ENCODE measurements around the gene LYPD3. TPM values are rescaled to one million over a fixed set of nuclear protein-coding genes. Genes with fewer than 3 reads are reported as not detected.

LYPD3 gene
- total RNA-seq, 1 experiment from 2014 or later = 3.1 TPM

DNA sequence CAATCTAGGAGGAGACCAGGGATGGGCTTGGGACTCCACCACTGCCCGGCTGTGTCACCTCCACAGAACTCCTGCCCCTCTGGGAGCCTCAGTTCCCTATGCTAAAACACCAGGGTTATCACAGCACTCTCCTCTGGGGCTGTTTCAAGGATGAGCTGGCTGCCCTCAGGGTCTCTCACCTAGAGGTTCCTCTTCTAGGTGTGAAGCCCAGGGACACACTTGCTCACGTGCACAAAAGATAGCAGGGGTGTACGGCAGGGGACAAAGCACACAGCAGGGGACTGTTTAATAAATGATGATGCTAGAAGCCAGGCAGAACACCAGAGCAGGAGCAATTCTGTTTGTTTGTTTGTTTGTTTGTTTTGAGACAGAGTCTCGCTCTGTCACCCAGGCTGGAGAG is 16.8 kb upstream of the LYPD3 start:
- no TSS peak for BruUV-seq (replicated peaks)
- no peak overlapping the region for H3K27ac Mint-ChIP-seq (ENCODE audit: low read depth, unreplicated experiment)
- H3K36me3 Mint-ChIP-seq (ENCODE audit: insufficient read depth, unreplicated experiment) = peaks cover 24% of the 10 kb centered on the region
- no peak for DNase-seq (ENCODE audit: unreplicated experiment)
- ChIA-PET CTCF (interaction anchor here (1.0 to 1.5 kb wide), 2 partner anchors 8 to 170 kb away, joined by 3 read pairs; no protein-coding TSS in a partner anchor), POLR2A (interaction anchor here (0.6 to 1.3 kb wide), 3 partner anchors 8 to 35 kb away, joined by 3 read pairs; no protein-coding TSS in a partner anchor)
- intact Hi-C loops (cut with micrococcal nuclease) = no loop called here
- no peaks in the 10 kb centered on the region for H3K9me3 Mint-ChIP-seq (ENCODE audit: unreplicated experiment)
- TF ChIP-seq, protein P1, sequence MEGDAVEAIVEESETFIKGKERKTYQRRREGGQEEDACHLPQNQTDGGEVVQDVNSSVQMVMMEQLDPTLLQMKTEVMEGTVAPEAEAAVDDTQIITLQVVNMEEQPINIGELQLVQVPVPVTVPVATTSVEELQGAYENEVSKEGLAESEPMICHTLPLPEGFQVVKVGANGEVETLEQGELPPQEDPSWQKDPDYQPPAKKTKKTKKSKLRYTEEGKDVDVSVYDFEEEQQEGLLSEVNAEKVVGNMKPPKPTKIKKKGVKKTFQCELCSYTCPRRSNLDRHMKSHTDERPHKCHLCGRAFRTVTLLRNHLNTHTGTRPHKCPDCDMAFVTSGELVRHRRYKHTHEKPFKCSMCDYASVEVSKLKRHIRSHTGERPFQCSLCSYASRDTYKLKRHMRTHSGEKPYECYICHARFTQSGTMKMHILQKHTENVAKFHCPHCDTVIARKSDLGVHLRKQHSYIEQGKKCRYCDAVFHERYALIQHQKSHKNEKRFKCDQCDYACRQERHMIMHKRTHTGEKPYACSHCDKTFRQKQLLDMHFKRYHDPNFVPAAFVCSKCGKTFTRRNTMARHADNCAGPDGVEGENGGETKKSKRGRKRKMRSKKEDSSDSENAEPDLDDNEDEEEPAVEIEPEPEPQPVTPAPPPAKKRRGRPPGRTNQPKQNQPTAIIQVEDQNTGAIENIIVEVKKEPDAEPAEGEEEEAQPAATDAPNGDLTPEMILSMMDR (IDR thresholded peaks at IDR 0.05; ENCODE audit: unreplicated experiment) = no peak
- H3K27me3 Mint-ChIP-seq (ENCODE audit: insufficient read depth, unreplicated experiment) = no peaks in the 10 kb centered on the region
- no peak overlapping the region for H3K4me3 Mint-ChIP-seq (ENCODE audit: unreplicated experiment)
- H3K4me1 Mint-ChIP-seq (ENCODE audit: insufficient read depth, unreplicated experiment) = no peaks in the 10 kb centered on the region

- BruUV-seq (replicated peaks) = no TSS peak
- no peak for DNase-seq (ENCODE audit: unreplicated experiment)
- TF ChIP-seq, protein P1 (IDR thresholded peaks at IDR 0.05; ENCODE audit: unreplicated experiment) = no peak
- CTCF ChIA-PET = interaction anchor here (1.0 to 1.5 kb wide), 2 partner anchors 9 to 171 kb away, joined by 3 read pairs; no protein-coding TSS in a partner anchor
- H3K27ac Mint-ChIP-seq (ENCODE audit: low read depth, unreplicated experiment) = no peak overlapping the region
- peaks cover 24% of the 10 kb centered on the region for H3K36me3 Mint-ChIP-seq (ENCODE audit: insufficient read depth, unreplicated experiment)
- intact Hi-C loops (cut with micrococcal nuclease) = no loop called here
- no peaks in the 10 kb centered on the region for H3K4me1 Mint-ChIP-seq (ENCODE audit: insufficient read depth, unreplicated experiment)
- no peaks in the 10 kb centered on the region for H3K9me3 Mint-ChIP-seq (ENCODE audit: unreplicated experiment)
- no peak overlapping the region for H3K4me3 Mint-ChIP-seq (ENCODE audit: unreplicated experiment)
- H3K27me3 Mint-ChIP-seq (ENCODE audit: insufficient read depth, unreplicated experiment) = no peaks in the 10 kb centered on the region
- POLR2A ChIA-PET = interaction anchor here (0.6 kb wide), 1 partner anchor 8 kb away, joined by 3 read pairs; no protein-coding TSS in a partner anchor
Measured at GRCh38 chr19:43481701-43482100, 16.3 kb upstream of the LYPD3 start.

DNA sequence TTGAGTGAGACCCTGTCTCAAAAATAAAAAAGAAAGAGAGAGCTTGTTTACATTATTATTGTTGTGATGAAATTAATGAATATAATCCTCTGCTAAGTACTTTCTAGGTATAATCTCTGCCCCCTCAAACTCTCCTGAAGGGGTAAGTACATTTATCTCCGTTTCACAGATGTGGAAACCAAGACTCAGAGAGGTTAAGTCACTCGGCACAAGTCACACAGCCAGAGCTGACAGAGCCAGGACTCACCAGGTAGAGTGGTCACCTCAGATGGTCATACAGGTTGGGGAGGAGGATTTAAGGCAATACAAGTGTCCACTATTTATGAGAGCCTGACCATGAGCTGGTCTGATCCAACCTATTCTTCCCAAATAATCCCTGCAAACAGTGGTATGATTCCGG is 15.2 kb upstream of the LYPD3 start:
- no peak for DNase-seq (ENCODE audit: unreplicated experiment)
- Mint-ChIP-seq H3K4me1 (ENCODE audit: insufficient read depth, unreplicated experiment) (peaks cover 2% of the 10 kb centered on the region), H3K27ac (ENCODE audit: low read depth, unreplicated experiment) (no peak overlapping the region), H3K36me3 (ENCODE audit: insufficient read depth, unreplicated experiment) (peaks cover 27% of the 10 kb centered on the region), H3K9me3 (ENCODE audit: unreplicated experiment) (no peaks in the 10 kb centered on the region), H3K4me3 (ENCODE audit: unreplicated experiment) (no peak overlapping the region), H3K27me3 (ENCODE audit: insufficient read depth, unreplicated experiment) (no peaks in the 10 kb centered on the region)
- intact Hi-C loops (cut with micrococcal nuclease) = no loop called here
- CTCF ChIA-PET = interaction anchor here (0.9 kb wide), 1 partner anchor 73 kb away, joined by 4 read pairs; no protein-coding TSS in a partner anchor
- POLR2A ChIA-PET = interaction anchor here (0.6 to 1.1 kb wide), 3 partner anchors 15 to 277 kb away, joined by 3 read pairs; no protein-coding TSS in a partner anchor
- TF ChIP-seq, protein P1 (IDR thresholded peaks at IDR 0.05; ENCODE audit: unreplicated experiment) = no peak
- BruUV-seq (replicated peaks) = no TSS peak

- Mint-ChIP-seq H3K9me3 (ENCODE audit: unreplicated experiment) (no peaks in the 10 kb centered on the region), H3K27me3 (ENCODE audit: insufficient read depth, unreplicated experiment) (no peaks in the 10 kb centered on the region), H3K27ac (ENCODE audit: low read depth, unreplicated experiment) (no peak overlapping the region), H3K36me3 (ENCODE audit: insufficient read depth, unreplicated experiment) (peaks cover 31% of the 10 kb centered on the region), H3K4me1 (ENCODE audit: insufficient read depth, unreplicated experiment) (peaks cover 7% of the 10 kb centered on the region), H3K4me3 (ENCODE audit: unreplicated experiment) (no peak overlapping the region)
- no TSS peak for BruUV-seq (replicated peaks)
- POLR2A ChIA-PET = interaction anchor here (0.6 to 1.1 kb wide), 3 partner anchors 15 to 115 kb away, joined by 3 to 6 read pairs (median 3); no protein-coding TSS in a partner anchor
- intact Hi-C loops (cut with micrococcal nuclease) = no loop called here
- DNase-seq (ENCODE audit: unreplicated experiment) = no peak
- CTCF ChIA-PET = interaction anchor here (0.6 to 0.9 kb wide), 2 partner anchors 31 to 74 kb away, joined by 3 to 4 read pairs; no protein-coding TSS in a partner anchor
- TF ChIP-seq, protein P1 (IDR thresholded peaks at IDR 0.05; ENCODE audit: unreplicated experiment) = no peak
Measured at GRCh38 chr19:43479961-43480561, 14.7 kb upstream of the LYPD3 start.

Measured in MCF 10A (cell line).